GM19372 (cell line): Measurements from ENCODE around the gene ERN1.

Experiments
- ATAC-seq: cut with Tn5 transposase; IDR thresholded peaks from one replicate; pipeline ENCODE4 v1.9.1; 2021; ENCODE audit warnings: mild to moderate bottlenecking, low read depth, moderate library complexity; ENCODE audit not compliant: unreplicated experiment

Gene ERN1

DNA sequence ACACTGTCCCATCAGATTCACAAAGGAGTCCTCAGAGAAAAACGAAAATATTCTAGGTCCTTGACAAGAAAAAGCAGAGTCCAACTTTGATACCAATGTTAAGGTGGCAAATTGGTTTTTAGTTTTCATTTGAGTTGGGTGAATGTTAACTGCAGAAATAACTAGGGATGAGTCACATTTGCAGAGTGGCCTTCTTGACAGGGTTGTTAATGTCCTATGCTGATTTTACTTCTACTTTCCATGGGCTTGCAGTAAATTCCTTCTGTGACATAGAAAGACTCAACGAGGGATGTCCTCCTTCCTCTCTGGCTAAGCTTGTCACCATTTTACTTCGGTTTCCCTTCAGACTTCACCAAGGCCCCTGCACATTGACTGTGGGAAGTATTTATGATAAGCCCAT lies 62.3 kb downstream of the ERN1 start:
- ATAC-seq, result no peak

DNA sequence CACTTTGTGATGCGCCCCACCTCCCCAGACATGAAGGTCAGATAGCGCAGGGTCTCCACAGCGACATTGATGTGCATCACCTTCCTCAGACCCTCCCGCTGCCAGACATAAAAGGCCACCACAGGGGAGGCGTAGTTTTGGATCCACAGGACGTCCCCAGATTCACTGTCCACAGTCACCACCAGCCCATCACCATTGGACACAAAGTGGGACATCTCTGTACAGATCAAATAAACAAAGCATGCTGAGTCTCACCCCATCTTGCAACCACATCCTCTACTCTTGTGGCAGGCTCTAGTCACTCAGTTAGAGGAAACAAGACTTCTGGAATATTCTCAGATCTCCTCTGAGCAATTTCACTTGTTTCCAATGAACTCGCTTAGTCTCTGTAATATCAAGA lies 63.2 kb downstream of the ERN1 start:
- no peak for ATAC-seq

DNA sequence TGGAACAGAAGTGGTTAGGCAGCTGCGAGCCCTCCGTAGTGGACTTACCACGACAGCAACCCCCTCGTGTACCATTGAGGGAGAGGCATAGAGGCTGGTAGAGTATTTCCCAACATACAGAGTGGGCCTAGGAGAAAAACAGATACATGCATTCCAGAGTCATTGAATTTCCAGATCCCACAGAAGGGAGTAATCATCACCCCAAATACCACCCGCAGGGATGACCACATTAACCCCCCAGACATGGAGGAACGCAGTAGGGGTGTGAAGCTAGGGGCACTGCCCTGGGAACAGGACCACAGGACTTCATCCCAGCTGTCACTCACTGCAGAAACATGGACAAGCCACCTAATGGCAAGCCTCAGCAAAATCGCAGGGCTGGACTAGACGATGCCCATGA lies 64.8 kb downstream of the ERN1 start:
- ATAC-seq, result no peak

DNA sequence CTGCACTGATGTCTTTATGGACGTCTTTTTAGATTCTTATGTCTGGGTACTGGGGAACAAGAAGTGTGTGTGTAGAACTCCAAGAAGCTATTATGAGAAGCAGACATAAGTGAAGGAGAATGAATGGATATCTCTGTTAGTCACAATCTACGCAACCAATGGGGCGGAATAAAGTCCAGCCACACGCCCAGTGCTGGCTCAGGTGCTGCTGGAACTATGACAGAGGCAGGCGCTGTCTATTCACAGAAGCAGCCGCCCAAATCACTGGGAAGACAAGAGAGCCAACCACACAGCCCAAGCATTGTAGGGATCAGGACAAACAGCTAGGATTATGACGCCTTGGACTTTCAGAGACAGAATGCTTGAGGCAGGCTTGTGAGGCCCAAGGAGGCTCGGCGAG lies 65.6 kb downstream of the ERN1 start:
- no peak for ATAC-seq

DNA sequence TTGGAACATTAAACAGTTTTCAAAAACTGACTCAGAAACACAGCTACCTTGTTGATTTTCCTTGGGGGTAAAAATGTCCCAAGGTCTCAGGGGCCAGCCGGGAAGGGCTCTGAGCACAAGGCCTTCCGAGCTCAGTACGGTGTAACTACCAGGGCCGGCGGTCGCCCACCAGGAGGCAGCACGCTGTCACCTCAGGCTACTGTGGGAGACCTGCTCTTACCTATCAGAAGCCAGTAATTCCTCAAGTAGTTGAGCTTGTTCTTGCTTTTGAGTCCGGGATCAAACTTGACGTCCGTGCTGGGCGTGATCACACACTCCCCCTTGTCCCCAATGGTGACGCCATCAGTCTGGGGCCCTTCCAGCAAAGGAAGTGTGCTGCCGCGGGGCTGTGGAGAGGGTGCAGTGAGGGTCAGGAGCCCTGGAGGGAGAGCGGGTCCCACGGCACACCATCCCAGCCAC lies 66.1 kb downstream of the ERN1 start:
- no peak for ATAC-seq

DNA sequence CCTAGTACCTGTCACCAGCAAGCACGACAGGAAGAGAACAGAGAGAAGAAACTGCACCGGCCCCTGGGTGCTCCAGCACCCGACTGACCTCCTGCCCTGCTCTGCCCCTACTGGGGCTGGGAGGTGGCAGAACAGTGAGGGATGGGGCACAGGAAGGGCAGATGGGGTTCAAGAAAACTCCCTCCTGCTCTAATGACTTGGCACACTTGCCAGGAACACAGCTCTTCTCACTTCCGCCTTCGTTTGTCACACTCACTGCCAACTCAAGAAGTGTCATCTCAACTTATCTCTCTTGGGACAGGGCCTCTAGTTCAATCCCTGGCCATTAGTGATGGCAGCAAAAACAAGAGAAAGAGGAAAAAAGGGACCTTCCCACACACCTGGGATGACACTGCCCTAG lies 66.9 kb downstream of the ERN1 start:
- no peak for ATAC-seq

DNA sequence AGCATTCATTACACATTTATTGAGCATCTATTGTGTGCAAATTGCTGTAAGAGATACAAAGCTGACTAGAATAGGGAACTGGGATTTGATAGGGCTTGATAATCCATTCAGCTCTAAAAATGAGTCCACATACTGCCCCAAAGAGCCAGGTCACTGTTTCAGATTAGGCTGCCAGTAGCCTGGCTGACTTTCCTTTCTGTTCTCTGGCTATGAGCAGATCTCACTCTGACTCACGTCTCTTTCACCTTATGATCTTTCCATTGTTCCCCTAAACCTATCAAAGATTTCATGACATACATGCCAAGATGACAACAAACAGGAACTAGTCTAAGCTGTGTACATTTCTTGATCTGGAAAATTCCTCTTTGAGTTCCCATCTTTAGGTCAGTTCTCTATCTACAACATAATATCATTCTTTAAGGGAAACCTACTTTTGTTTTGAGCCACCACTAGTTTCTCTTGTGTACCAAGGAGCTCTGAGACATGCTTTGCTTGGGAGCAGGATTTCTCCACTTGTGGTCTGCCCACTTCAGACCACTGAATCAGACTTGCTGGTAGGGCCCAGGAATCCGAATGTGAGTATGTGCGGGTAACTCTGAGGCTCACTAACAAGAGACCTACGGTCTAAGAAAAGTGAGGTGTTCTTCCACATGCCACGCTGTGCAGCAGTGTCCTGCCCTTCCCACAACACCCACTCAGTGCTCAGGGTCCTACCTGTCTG lies 68.6 kb downstream of the ERN1 start:
- ATAC-seq, result no peak

DNA sequence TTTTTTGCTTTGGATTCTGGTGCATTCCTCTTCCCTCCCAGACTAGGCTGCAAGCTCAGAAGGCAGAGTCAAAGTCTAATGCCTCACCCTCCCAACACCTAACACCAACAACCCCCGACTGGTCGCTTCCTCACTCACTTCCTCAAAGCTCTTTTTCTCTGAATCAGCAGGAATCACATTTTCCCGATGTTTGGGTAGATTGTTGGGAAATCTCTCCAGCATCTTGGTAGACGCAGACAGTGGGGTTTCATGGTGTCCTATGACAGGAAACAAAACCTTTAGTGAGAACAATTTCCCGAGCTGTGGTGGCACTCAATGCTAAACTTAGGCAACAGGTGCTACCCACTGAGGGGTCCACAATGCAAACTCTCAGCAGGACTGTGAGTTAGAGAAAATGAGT lies 69.6 kb downstream of the ERN1 start:
- ATAC-seq, result no peak

DNA sequence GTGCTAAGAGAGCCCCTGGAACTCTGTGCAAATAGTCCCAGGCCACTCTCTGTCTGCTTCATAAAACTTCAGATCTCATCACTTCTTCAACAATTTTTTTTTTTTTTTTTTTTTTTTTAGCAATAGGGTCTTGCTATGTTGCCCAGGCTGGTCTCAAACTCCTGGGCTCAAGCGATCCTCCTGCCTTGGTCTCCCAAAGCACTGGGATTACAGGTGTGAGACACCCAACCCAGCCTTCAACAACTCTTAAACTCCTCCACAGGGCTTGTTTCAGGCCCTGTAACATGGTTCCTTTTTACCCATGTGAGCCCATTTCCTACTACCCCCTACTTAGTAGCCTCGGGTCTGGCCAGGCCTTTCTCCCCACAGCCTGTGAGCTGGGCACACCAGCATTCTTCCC lies 70.2 kb downstream of the ERN1 start:
- no peak for ATAC-seq

DNA sequence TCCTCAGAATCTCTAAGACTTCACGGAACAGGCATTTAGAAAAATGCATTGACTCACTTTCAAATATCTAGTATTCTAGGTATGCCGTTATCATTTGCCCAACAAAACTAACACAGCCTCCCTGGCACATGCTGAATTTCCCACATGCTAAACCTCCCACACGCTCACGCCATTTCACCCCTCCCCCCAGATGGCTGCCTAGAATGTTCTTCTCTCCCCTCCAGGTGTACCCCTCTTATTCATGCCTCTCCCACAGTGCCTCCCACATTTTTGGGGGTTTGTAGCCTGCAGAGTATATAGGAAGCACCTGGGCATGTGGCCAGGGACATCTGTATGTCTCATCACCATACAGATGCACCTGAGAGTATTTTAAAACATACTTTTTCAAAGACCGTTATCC lies 71.3 kb downstream of the ERN1 start:
- ATAC-seq, result no peak

DNA sequence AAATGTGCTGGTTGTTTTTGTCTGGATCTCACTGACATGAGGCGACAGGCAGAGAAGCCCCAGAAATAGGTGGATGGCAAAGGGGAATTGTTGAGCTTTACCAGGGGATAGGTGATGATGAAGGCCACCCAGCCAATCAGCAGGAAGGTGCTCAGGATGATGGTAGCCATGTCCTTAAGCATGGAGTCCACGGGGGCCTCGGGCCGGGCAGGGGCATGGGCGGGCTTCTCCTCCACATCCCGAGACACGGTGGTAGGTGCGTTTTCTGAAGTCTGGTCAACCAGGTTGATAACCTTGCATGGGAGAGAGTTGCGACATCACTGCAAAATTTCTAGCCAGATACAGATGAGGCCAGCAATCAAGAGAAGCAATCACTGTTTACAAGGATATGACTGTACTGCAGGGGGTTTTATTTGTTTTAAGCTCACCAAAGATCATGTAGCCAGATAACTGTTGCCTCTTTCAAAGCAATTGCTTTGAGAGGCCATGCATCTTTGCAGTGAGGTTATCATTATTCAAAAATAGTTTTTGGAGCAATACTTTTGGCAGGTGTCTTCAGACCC lies 72.2 kb downstream of the ERN1 start:
- ATAC-seq, result no peak

DNA sequence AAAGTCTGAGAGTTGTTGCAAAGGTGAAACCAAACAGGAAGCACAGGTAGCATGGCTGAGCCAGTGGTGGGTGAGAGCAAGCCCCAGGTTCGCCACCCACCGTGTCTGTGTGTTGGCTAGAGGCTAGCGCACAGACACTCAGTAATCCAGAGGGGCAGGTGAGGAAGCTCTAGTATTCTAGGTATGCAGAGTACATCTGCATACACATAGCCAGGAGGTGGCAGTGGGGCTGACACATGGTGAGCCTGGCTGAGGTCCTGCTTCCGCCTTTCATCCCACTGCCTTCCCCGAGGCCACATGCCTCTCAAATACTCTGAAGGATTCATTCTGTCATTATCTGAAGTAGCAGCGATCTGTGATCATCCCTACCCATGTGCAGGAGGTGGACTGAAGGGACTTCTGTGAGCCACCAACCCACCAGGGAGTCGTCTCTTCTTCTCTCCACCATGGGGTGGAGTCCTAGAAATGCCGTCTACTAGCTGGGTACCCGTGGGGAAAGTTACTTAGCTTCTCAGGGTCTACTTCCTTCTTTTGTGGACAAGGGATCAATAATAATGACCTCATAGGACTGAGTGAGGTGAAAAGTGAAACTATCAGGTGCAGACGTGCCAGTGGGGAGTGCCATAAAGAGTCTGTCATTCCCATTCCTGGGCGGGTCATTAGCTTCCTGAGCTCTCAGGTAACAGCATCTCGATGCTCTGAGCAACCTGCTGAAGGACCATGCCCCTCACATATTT lies 73.5 kb downstream of the ERN1 start:
- ATAC-seq, result peak; percentile 67

DNA sequence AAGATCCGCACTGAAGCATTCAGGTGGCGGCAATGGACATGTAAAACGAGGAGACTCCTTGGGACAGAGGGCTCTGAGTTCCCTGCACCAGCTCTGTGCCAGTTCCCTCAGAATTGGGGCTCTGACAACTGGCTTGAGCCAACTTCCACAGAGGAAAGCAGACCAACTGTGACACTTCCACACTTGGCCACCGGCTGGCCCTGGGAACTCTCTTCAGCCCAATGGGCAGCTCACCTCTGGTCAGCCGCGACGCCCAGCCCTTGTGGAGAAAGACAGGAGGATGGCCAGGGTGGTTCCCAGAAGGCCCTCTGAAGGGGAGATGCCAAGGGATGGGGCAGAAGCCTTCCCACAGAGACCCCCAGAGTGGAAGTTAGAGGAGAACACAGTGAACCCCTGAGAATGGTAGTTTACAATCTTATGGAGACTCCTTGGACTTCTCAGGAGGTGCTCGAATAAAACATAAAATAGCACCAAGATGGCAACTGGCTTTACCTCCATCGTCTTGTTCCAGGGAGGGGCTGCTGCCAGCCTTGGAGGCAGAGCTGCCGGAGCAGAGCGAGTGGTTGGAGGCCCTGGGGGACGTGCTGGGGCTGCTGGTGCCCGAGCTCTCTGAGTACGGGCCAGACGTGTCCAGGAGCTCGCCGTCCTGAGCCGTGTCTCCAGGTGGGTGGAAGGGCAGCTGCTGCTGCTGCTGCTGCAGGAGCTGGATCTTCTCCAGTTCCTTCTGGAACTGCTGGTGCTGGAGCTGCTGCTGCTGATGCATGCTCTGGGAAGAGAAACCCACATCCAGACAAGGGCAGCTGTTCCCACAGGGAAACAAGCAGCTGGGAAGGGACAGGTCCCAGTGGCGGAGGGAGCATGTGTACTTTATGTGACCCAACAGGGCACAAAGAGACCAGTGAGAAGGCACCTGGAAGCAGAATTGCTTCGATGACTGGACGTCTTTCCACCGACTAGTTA lies 74.5 kb downstream of the ERN1 start:
- ATAC-seq, result no peak

DNA sequence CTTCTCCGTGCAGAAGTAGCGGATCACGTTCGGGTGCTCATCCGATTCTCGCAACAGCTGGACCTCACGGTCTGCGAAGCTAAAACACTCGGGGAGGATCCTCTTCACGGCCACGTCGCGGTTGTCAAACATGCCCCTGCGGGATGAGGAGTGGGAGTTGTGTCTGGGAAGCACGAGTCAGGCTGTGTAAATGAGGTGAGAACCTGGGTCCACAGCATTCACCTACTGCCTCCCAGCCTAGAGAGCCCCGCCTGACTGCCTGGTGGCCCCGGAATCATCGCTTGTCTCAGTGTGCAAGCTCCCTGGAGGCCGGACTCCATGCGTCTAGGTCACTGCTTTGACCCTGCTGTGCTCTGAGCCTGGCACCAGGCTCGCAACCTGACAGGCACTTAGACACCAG lies 75.6 kb downstream of the ERN1 start:
- ATAC-seq, result no peak

DNA sequence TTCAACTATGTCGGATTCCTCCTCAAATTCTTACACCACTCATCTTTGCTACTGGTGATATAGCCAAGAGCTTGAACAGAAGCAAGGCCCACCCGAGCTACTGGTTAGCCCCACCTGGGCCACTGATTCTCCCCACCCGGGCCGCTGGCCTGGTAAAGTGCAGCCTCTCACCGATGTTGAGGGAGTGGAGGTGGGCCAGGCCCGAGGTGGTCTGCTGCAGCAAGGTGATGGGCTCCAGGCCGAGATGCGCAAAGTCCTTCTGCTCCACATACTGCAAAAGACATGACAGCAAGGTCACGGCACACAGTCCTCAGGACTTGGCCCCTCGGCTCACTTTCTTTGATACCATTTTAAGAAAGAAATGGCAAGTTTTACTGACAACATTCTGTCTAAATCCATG lies 76.8 kb downstream of the ERN1 start:
- no peak for ATAC-seq

DNA sequence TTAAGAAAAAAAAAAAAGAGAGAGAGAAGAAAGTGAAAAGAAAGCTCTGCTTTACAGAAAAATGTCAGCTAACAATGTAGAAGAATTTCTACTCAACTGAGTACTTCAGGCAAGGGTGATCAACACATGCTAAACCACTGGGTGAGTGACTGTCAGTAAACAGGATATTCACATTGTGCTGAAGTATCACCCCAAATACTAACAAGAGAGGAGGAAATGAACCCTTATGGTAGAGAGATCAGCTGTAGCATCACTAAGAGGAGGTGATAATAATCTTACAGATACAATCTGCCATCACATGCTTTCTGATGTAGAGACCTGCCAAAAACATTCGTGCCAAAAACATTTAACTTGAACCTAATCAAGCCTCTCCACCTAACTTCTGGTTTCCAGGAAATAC lies 78.8 kb downstream of the ERN1 start:
- no peak for ATAC-seq

DNA sequence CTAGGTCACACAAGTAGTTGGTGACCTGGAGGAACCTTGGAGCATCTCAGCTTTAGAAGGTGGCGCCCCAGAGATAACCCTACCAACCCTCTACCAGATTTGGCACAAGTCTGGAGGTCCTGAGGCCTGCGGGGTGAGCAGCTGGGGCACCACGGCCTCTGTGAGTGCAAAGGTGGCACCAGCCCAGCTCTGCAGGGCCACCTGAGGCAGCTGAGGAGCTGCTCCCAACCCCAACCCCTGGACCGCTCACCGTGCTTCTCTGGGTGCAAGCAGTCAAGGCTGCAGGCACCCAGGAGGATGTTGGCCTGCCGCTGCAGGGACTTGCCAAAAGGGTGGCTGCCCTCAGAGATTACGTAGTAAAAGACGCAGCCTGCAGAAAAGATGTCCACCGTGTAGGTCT lies 81.1 kb downstream of the ERN1 start:
- ATAC-seq, result no peak

DNA sequence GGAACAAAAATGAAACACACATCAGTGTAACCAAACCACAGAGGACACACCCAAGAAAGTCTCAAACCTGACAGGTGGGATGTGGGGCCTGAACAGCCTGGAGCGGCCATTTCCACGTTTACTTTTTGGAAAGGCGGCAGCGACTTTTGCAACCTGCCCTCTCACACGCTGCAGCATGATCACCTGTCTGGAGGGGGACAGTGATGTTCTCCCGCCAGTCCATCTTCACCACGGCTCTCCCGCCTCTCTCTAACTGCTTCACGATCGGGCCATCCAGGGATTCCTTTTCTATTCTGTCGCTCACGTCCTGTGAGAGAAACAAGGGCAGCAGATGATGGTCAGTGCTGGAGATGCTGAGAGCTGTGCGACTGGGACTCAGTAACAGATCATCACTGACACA lies 84.8 kb downstream of the ERN1 start:
- no peak for ATAC-seq

DNA sequence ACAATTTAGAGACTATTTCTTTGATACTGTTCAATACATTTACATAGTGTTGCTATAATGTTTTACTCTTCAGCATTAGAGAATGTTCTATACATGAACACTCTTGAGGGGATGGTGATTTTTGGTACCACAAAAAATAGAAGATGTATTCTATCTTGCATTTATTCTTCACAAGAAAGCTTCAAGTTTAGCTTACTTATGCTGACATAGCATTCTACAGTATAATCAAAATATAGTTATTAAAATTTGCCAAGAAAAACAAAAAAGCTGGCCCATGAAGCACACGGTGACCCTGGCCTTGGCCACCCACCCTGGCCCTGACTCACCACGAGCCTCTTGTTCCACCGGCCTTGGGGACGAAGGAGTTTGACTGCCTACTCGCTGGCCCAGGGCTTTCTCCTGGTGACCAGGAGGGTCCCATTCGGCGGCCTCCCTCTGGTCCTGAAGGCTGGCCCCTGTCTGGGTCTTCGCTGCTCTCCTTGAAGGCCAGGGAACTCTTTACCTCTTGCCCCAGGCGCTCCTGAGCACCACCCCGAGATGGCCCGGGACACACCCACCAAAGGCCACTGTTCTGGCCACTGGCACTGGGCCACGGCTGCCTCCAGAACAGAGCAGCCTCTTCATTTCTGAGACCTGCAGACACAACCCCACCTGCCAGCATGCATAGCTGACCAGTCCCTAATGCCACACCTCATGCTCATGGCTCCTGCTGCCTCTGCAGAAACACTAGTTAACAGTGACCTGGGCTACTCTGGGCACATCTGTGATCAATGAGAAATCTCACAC lies 87.1 kb downstream of the ERN1 start:
- no peak for ATAC-seq

DNA sequence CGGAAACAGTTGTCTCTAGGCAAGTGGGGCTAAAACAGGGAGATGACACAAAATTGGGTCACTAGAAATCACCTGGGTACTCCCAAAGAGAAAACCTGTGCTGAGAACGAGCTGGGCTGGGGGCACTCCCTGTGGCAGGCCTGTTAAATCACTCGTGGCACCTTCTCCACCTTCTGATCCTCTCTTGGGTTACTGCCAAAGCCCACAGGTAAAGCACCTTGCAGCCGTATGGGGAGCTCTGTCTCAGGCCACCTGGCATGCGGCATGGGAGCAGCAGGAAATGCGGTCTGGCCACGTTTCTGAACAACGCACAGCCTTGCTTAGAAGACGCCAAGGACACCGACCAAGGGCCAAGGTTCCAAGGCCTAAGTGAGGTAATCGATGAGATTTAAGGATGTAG lies 88.0 kb downstream of the ERN1 start:
- ATAC-seq, result no peak
